Measurements from ENCODE around the gene SP140. TPM values are rescaled to one million over a fixed set of nuclear protein-coding genes. Genes with fewer than 3 reads are reported as not detected.
"Not testable (repeated sequence)": the region's sequence is repeated elsewhere in the genome, so short reads cannot be mapped to it uniquely, and the experiment has no call there.

The SP140 gene
- total and polyA plus RNA-seq, 9 of the 15 experiments (the other 6 are each of a cell fraction or from before 2014, with no cell fraction given): 0.04 to 1.1 (median 0.57) TPM; not detected in 1

GRCh38 chr2:230343041-230343624 lies 117.6 kb downstream of the SP140 start:
- peak; percentile 66; the same call in 1 of the 2 replicates for TF ChIP-seq ZNF740 (CRISPR knock-in tag; IDR thresholded peaks at IDR 0.05)
- in situ Hi-C loops (cut with MboI); H3K9me3 ChIP-seq (replicated peaks; ENCODE audit: control insufficient read depth, insufficient read depth, low read depth, low read length); H4K20me1 ChIP-seq (replicated peaks; ENCODE audit: control insufficient read depth, insufficient read depth, low read length); H3K9me1 ChIP-seq (ENCODE audit: control insufficient read depth, insufficient read depth, low read length); H3K27me3 ChIP-seq (ENCODE audit: control insufficient read depth in 2 of 2, insufficient read depth in 2 of 2, low read length in 2 of 2); BruUV-seq (replicated peaks); intact Hi-C loops (cut with micrococcal nuclease); H3K4me1 ChIP-seq (replicated peaks in 1 of 2; ENCODE audit: control insufficient read depth in 2 of 2, insufficient read depth in 2 of 2, low read length in 2 of 2); H3K36me3 ChIP-seq (ENCODE audit: control insufficient read depth, insufficient read depth, low read length); FAIRE-seq; CTCF ChIA-PET (ENCODE audit: low intra/inter-chr PET ratio); H2AFZ ChIP-seq (ENCODE audit: low read depth, low read length); H3K27ac ChIP-seq (ENCODE audit: extremely low read depth, low read depth, low read length); DNase-seq (ENCODE audit: extremely low read depth in 1 of 4, low spot score in 3 of 4); TF ChIP-seq ZNF740 (tag; IDR thresholded peaks at IDR 0.05): not testable (repeated sequence)
- TF ChIP-seq ZNF146 (CRISPR knock-in tag; IDR thresholded peaks at IDR 0.05; ENCODE audit: unreplicated experiment): peak; percentile 95
- TF ChIP-seq BCOR (IDR thresholded peaks at IDR 0.05): peak; percentile 30; the same call in 1 of the 2 replicates
- Histone ChIP-seq H3K79me2 (ENCODE audit: control insufficient read depth, insufficient read depth, low read length) (peaks cover 31% of the 10 kb centered on the region), H3K4me3 (peak overlapping the region; percentile 41), H3K9ac (ENCODE audit: insufficient read depth in 1 of 2, low read depth in 2 of 2, low read length in 2 of 2) (peak overlapping the region in 1 of 2 experiments; percentile 79; a peak in 2 of 4 replicates), H3K4me2 (ENCODE audit: insufficient read depth, low read length) (peak overlapping the region; percentile 47)
- ATAC-seq: peak; percentile 60
- POLR2A ChIA-PET: interaction anchor here (0.6 to 1.0 kb wide), 2 partner anchors 38 to 167 kb away, joined by 3 read pairs; no protein-coding TSS in a partner anchor
- 93% methylated on average over 2 of the region's 2 CpGs for WGBS (ENCODE audit: insufficient coverage, low coverage, missing lambda C conversion rate)

DNA sequence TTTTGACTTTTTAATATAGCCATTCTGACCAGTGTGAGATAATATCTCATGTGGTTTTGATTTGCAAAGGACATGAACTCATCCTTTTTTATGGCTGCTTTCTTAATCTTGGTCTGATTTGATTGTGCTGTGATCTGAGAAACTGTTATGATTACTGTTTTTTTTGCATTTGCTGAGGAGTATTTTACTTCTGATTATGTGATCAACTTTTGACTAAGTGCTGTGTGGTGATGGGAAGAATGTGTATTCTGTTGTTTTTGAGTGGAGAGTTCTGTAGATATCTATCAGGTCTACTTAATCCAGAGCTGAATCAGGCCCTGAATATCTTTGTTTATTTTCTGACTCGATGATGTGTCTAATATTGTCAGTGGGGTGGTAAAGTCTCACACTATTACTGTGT lies 118.2 kb downstream of the SP140 start:
- 47% methylated on average over 1 of the region's 1 CpG for WGBS (ENCODE audit: insufficient coverage, low coverage, missing lambda C conversion rate)
- no peak overlapping the region for H3K4me3 ChIP-seq
- peaks cover 31% of the 10 kb centered on the region for H3K79me2 ChIP-seq (ENCODE audit: control insufficient read depth, insufficient read depth, low read length)
- FAIRE-seq (no peak), ATAC-seq (no peak), DNase-seq (ENCODE audit: extremely low read depth in 1 of 4, low spot score in 3 of 4) (no peak)
- ChIA-PET CTCF (ENCODE audit: low intra/inter-chr PET ratio) (no interaction called here), POLR2A (no interaction called here)
- no peaks in the 10 kb centered on the region; the same call in 2 of the 3 replicates for H3K36me3 ChIP-seq (ENCODE audit: control insufficient read depth, insufficient read depth, low read length)
- no peak overlapping the region for H2AFZ ChIP-seq (ENCODE audit: low read depth, low read length)
- H4K20me1 ChIP-seq (replicated peaks; ENCODE audit: control insufficient read depth, insufficient read depth, low read length): no peaks in the 10 kb centered on the region
- in situ Hi-C loops (cut with MboI) (no loop called here), intact Hi-C loops (cut with micrococcal nuclease) (no loop called here)
- H3K9me1 ChIP-seq (ENCODE audit: control insufficient read depth, insufficient read depth, low read length): no peaks in the 10 kb centered on the region
- H3K4me1 ChIP-seq (replicated peaks in 1 of 2; ENCODE audit: control insufficient read depth in 2 of 2, insufficient read depth in 2 of 2, low read length in 2 of 2): no peaks in the 10 kb centered on the region; a peak in 3 of 5 replicates
- H3K9me3 ChIP-seq (replicated peaks; ENCODE audit: control insufficient read depth, insufficient read depth, low read depth, low read length): peaks cover 4% of the 10 kb centered on the region
- no peak overlapping the region for H3K4me2 ChIP-seq (ENCODE audit: insufficient read depth, low read length)
- no peak overlapping the region for H3K27ac ChIP-seq (ENCODE audit: extremely low read depth, low read depth, low read length)
- BruUV-seq (replicated peaks): no TSS peak
- no peak overlapping the region for H3K9ac ChIP-seq (ENCODE audit: insufficient read depth in 1 of 2, low read depth in 2 of 2, low read length in 2 of 2)
- H3K27me3 ChIP-seq (ENCODE audit: control insufficient read depth in 2 of 2, insufficient read depth in 2 of 2, low read length in 2 of 2): no peaks in the 10 kb centered on the region
- TF ChIP-seq CCNT2 (IDR thresholded peaks at IDR 0.05; ENCODE audit: borderline replicate concordance, extremely low read depth, insufficient read length, low read depth, low read length) (no peak), USF1 (CRISPR knock-in tag; IDR thresholded peaks at IDR 0.05) (no peak), POLR2H (tag; IDR thresholded peaks at IDR 0.05; ENCODE audit: low read depth) (no peak), ZNF143 (CRISPR knock-in tag; IDR thresholded peaks at IDR 0.05) (no peak), RBM25 (IDR thresholded peaks at IDR 0.05; ENCODE audit: low read depth, low read length, severe bottlenecking) (no peak), SAFB (IDR thresholded peaks at IDR 0.05; ENCODE audit: borderline replicate concordance, low read depth, low read length) (no peak), TFAM (CRISPR knock-in tag; conservative IDR thresholded peaks at IDR 0.05) (no peak), BMI1 (IDR thresholded peaks at IDR 0.05; ENCODE audit: low read length) (no peak), EZH2 (IDR thresholded peaks at IDR 0.05; ENCODE audit: borderline replicate concordance, low read depth, low read length) (no peak), ZNF184 (CRISPR knock-in tag; IDR thresholded peaks at IDR 0.05) (no peak)
- TF ChIP-seq, protein P1, sequence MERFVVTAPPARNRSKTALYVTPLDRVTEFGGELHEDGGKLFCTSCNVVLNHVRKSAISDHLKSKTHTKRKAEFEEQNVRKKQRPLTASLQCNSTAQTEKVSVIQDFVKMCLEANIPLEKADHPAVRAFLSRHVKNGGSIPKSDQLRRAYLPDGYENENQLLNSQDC (CRISPR knock-in tag; IDR thresholded peaks at IDR 0.05): no peak
